ENCODE measurements around the gene SETD9. TPM values are rescaled to one million over a fixed set of nuclear protein-coding genes. Genes with fewer than 3 reads are reported as not detected.

Gene SETD9
- total RNA-seq, 1 experiment from 2014 or later = 20.5 TPM

- intact Hi-C loops (cut with micrococcal nuclease; ENCODE audit: unreplicated experiment) (no loop called here), in situ Hi-C loops (cut with HindIII; ENCODE audit: low pct_unique_long_range_greater_than_20kb, low sequenced_read_pairs) (no loop called here)
- Histone ChIP-seq H3K36me3 (ENCODE audit: control insufficient read depth, insufficient read depth, low read length) (no peaks in the 10 kb centered on the region; the same call in 1 of the 2 replicates), H3K27ac (ENCODE audit: low read length) (no peak overlapping the region), H3K4me1 (ENCODE audit: control insufficient read depth, insufficient read depth, low read length) (no peaks in the 10 kb centered on the region), H3K9me3 (ENCODE audit: control insufficient read depth, insufficient read depth, low read depth, low read length) (no peaks in the 10 kb centered on the region), H3K4me3 (ENCODE audit: low read depth in 2 of 2, low read length in 2 of 2) (no peak overlapping the region), H3K27me3 (ENCODE audit: control insufficient read depth, insufficient read depth, low read length) (no peaks in the 10 kb centered on the region)
- no peak for DNase-seq (ENCODE audit: low read depth, low spot score)
- CTCF ChIA-PET = no interaction called here
- POLR2A ChIA-PET = no interaction called here
- no peak for ATAC-seq
- BruUV-seq (replicated peaks) = no TSS peak
- TF ChIP-seq SIN3A (IDR thresholded peaks at IDR 0.05; ENCODE audit: borderline replicate concordance, insufficient read depth, low read depth, low read length) (no peak), TCF7L2 (IDR thresholded peaks at IDR 0.05; ENCODE audit: low read depth, low read length) (no peak), POLR2AphosphoS5 (IDR thresholded peaks at IDR 0.05; ENCODE audit: low read depth, low read length) (no peak), CTCF (IDR thresholded peaks at IDR 0.05) (no peak)
- TF ChIP-seq, protein P1, sequence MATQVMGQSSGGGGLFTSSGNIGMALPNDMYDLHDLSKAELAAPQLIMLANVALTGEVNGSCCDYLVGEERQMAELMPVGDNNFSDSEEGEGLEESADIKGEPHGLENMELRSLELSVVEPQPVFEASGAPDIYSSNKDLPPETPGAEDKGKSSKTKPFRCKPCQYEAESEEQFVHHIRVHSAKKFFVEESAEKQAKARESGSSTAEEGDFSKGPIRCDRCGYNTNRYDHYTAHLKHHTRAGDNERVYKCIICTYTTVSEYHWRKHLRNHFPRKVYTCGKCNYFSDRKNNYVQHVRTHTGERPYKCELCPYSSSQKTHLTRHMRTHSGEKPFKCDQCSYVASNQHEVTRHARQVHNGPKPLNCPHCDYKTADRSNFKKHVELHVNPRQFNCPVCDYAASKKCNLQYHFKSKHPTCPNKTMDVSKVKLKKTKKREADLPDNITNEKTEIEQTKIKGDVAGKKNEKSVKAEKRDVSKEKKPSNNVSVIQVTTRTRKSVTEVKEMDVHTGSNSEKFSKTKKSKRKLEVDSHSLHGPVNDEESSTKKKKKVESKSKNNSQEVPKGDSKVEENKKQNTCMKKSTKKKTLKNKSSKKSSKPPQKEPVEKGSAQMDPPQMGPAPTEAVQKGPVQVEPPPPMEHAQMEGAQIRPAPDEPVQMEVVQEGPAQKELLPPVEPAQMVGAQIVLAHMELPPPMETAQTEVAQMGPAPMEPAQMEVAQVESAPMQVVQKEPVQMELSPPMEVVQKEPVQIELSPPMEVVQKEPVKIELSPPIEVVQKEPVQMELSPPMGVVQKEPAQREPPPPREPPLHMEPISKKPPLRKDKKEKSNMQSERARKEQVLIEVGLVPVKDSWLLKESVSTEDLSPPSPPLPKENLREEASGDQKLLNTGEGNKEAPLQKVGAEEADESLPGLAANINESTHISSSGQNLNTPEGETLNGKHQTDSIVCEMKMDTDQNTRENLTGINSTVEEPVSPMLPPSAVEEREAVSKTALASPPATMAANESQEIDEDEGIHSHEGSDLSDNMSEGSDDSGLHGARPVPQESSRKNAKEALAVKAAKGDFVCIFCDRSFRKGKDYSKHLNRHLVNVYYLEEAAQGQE (IDR thresholded peaks at IDR 0.05; ENCODE audit: insufficient read depth in 1 of 2, low read depth in 2 of 2, low read length in 1 of 2) = no peak
Observed at GRCh38 chr5:56862909-56863308, 46.5 kb upstream of the SETD9 start.

GRCh38 chr5:56871777-56872176 is 37.6 kb upstream of the SETD9 start:
- TF ChIP-seq CTCF (IDR thresholded peaks at IDR 0.05) (no peak), SIN3A (IDR thresholded peaks at IDR 0.05; ENCODE audit: borderline replicate concordance, insufficient read depth, low read depth, low read length) (no peak), TCF7L2 (IDR thresholded peaks at IDR 0.05; ENCODE audit: low read depth, low read length) (no peak), POLR2AphosphoS5 (IDR thresholded peaks at IDR 0.05; ENCODE audit: low read depth, low read length) (no peak)
- TF ChIP-seq, protein P1 (IDR thresholded peaks at IDR 0.05; ENCODE audit: insufficient read depth in 1 of 2, low read depth in 2 of 2, low read length in 1 of 2) = no peak
- CTCF ChIA-PET = no interaction called here

More at GRCh38 chr5:56871777-56872176, 37.6 kb upstream of the SETD9 start:
- Histone ChIP-seq H3K4me3 (ENCODE audit: low read depth in 2 of 2, low read length in 2 of 2) (no peak overlapping the region), H3K36me3 (ENCODE audit: control insufficient read depth, insufficient read depth, low read length) (peaks cover 7% of the 10 kb centered on the region; the same call in 1 of the 2 replicates), H3K27me3 (ENCODE audit: control insufficient read depth, insufficient read depth, low read length) (no peaks in the 10 kb centered on the region), H3K27ac (ENCODE audit: low read length) (no peak overlapping the region), H3K9me3 (ENCODE audit: control insufficient read depth, insufficient read depth, low read depth, low read length) (no peaks in the 10 kb centered on the region), H3K4me1 (ENCODE audit: control insufficient read depth, insufficient read depth, low read length) (no peaks in the 10 kb centered on the region)
- in situ Hi-C loops (cut with HindIII; ENCODE audit: low pct_unique_long_range_greater_than_20kb, low sequenced_read_pairs) (no loop called here), intact Hi-C loops (cut with micrococcal nuclease; ENCODE audit: unreplicated experiment) (no loop called here)
- ATAC-seq = no peak
- POLR2A ChIA-PET = no interaction called here
- no TSS peak for BruUV-seq (replicated peaks)
- DNase-seq (ENCODE audit: low read depth, low spot score) = no peak
